ENCODE results near the gene SDK1.

Gene SDK1

DNA sequence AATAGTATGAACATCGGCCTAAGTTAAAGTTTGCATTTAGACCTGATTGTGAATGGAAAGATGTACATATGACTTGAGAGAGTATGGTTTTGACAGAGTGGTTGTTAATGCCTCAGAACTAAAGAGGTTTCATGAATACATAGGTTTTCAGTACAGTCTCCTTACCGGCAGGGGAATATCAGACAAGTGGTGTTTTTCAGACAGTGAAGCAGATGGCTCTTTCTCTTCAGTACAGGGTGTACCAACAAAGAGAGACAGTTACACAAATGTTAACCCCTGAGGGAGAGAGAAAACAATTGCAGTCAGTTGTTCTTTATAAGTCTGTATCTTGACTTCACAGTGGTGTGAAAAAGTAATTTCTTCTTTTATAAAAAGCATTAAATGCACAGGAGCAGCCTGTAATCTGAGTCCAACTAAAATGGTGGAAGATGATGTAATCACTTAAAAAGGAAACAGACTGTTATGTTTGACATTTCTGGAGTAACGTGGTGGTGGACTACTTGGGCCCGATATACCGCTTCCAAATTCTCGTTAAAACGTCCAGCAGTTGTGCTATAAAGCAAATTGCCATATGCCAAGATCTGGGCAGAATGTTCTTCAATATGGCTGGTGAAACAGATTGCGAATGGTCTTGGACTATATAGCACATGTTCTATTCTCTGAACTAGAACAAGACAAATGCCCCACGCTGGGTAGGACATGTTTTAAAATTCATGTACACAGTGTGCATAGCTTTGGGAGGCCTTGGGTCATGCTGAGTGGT, 69.2 kb downstream of the SDK1 start:
- no peaks in the 10 kb centered on the region for H3K36me3 ChIP-seq (ENCODE audit: control insufficient read depth in 5 of 5, insufficient read depth in 5 of 5, low read length in 5 of 5)
- no peak overlapping the region for H3K4me3 ChIP-seq (ENCODE audit: low read depth in 1 of 5, low read length in 5 of 5)
- H3K9me3 ChIP-seq (ENCODE audit: control insufficient read depth in 5 of 5, low read length in 5 of 5), result no peaks in the 10 kb centered on the region
- peaks cover 0 to 18% (median 0%) of the 10 kb centered on the region in 5 donors for H3K4me1 ChIP-seq (ENCODE audit: control insufficient read depth in 5 of 5, insufficient read depth in 5 of 5, low read length in 5 of 5)
- peaks cover 0 to 4% (median 0%) of the 10 kb centered on the region in 5 donors for H3K27me3 ChIP-seq (ENCODE audit: control insufficient read depth in 5 of 5, insufficient read depth in 4 of 5, low read length in 5 of 5)
- H3K27ac ChIP-seq (ENCODE audit: low read depth, low read length), result no peak overlapping the region
- no peak overlapping the region for H3K9ac ChIP-seq (ENCODE audit: low read length in 5 of 5)

DNA sequence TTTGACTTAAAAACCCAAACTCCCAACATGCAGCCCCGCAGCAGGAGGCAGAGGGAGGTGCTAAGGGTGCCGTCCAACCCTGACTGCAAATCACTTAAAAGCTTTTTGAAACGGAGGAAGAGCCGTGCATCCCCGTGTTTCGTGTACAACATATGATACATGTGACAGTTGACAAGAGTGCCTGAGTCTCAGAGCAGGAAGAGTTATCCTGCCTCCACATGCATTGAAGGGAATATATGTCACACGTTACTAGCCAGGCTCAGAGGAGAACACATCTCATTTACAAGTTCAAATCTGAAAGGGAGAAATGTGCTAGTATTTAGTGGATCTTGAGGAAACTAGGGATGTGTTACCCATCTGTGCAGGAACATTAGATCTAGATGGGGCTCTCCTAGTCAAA, 69.9 kb downstream of the SDK1 start:
- H3K9me3 ChIP-seq (ENCODE audit: control insufficient read depth in 5 of 5, low read length in 5 of 5), result no peaks in the 10 kb centered on the region
- H3K27me3 ChIP-seq (ENCODE audit: control insufficient read depth in 5 of 5, insufficient read depth in 4 of 5, low read length in 5 of 5), result peaks cover 0 to 4% (median 0%) of the 10 kb centered on the region in 5 donors
- peaks cover 0 to 18% (median 0%) of the 10 kb centered on the region in 5 donors for H3K4me1 ChIP-seq (ENCODE audit: control insufficient read depth in 5 of 5, insufficient read depth in 5 of 5, low read length in 5 of 5)
- H3K4me3 ChIP-seq (ENCODE audit: low read depth in 1 of 5, low read length in 5 of 5), result no peak overlapping the region
- H3K9ac ChIP-seq (ENCODE audit: low read length in 5 of 5), result no peak overlapping the region
- H3K36me3 ChIP-seq (ENCODE audit: control insufficient read depth in 5 of 5, insufficient read depth in 5 of 5, low read length in 5 of 5), result no peaks in the 10 kb centered on the region
- H3K27ac ChIP-seq (ENCODE audit: low read depth, low read length), result no peak overlapping the region

DNA sequence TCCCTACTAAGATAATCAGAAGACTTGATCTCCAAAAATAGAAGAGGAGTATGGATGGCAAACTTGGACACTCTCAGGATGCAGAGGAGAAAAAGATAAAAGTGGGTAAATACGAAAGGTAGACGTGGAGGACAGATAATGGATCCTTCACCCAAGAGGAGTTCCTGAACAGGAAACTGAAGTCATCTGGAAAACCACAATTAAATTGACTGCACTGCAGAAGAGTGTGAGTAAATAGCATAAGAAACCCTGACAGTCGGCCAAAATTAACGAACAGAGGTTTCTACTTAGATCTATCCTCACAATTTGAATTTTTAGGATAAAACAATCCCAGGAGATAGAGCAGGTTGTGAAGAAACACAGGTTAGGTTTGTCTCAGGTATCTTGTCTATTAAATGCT, 70.5 kb downstream of the SDK1 start:
- Histone ChIP-seq H3K4me3 (ENCODE audit: low read depth in 1 of 5, low read length in 5 of 5) (peak overlapping the region in 1 of 5 donors; percentile 2), H3K27ac (ENCODE audit: low read depth, low read length) (no peak overlapping the region), H3K36me3 (ENCODE audit: control insufficient read depth in 5 of 5, insufficient read depth in 5 of 5, low read length in 5 of 5) (no peaks in the 10 kb centered on the region), H3K4me1 (ENCODE audit: control insufficient read depth in 5 of 5, insufficient read depth in 5 of 5, low read length in 5 of 5) (peaks cover 0 to 18% (median 0%) of the 10 kb centered on the region in 5 donors), H3K9ac (ENCODE audit: low read length in 5 of 5) (peak overlapping the region in 1 of 5 donors; percentile 38), H3K9me3 (ENCODE audit: control insufficient read depth in 5 of 5, low read length in 5 of 5) (no peaks in the 10 kb centered on the region), H3K27me3 (ENCODE audit: control insufficient read depth in 5 of 5, insufficient read depth in 4 of 5, low read length in 5 of 5) (peaks cover 0 to 4% (median 0%) of the 10 kb centered on the region in 5 donors)

GRCh38 chr7:3374239-3374638, 73.2 kb downstream of the SDK1 start:
- no peak overlapping the region for H3K4me3 ChIP-seq (ENCODE audit: low read depth in 1 of 5, low read length in 5 of 5)
- H3K27me3 ChIP-seq (ENCODE audit: control insufficient read depth in 5 of 5, insufficient read depth in 4 of 5, low read length in 5 of 5), result peaks cover 0 to 4% (median 0%) of the 10 kb centered on the region in 5 donors
- no peaks in the 10 kb centered on the region for H3K9me3 ChIP-seq (ENCODE audit: control insufficient read depth in 5 of 5, low read length in 5 of 5)
- H3K9ac ChIP-seq (ENCODE audit: low read length in 5 of 5), result no peak overlapping the region
- H3K27ac ChIP-seq (ENCODE audit: low read depth, low read length), result no peak overlapping the region
- no peaks in the 10 kb centered on the region for H3K36me3 ChIP-seq (ENCODE audit: control insufficient read depth in 5 of 5, insufficient read depth in 5 of 5, low read length in 5 of 5)
- H3K4me1 ChIP-seq (ENCODE audit: control insufficient read depth in 5 of 5, insufficient read depth in 5 of 5, low read length in 5 of 5), result peaks cover 0 to 16% (median 0%) of the 10 kb centered on the region in 5 donors

DNA sequence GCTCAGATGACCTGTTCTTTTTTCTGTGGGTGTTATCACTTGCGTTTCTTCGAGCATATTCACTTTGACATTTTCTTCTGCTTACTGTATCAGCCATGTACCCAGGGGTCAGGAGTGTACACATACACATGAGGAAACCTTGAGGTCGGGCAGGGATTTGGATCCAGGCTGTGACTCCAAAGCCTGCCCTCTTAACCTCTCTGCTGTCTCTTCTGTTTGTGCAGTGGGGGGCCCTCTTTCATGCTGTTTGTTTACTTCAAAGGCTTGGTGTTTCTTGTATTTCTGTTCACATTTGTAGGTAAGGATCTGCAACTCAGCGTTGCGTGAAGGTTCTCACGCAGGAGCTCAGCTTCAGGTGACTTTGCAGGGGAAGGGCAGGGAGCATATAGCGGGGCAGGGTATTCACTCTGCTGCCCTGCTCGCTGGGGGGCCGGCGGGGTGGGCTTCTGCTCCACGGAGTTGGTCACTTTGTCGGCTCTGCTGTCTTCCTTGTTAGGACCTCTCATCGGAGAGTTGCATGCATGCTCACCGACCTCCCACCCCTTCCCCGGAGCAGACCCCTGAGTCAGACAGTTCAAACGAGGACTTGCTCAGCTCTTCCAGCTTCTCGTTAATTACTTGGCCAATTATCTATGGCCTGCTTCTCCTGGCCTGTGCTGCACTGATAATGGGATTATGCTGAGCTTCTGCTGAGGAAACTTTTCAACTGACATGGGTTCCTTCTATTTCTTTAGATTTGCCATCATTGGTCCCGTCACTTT, 77.5 kb downstream of the SDK1 start:
- H3K9me3 ChIP-seq (ENCODE audit: control insufficient read depth in 5 of 5, low read length in 5 of 5), result no peaks in the 10 kb centered on the region
- no peak overlapping the region for H3K4me3 ChIP-seq (ENCODE audit: low read depth in 1 of 5, low read length in 5 of 5)
- H3K4me1 ChIP-seq (ENCODE audit: control insufficient read depth in 5 of 5, insufficient read depth in 5 of 5, low read length in 5 of 5), result no peaks in the 10 kb centered on the region
- H3K27ac ChIP-seq (ENCODE audit: low read depth, low read length), result no peak overlapping the region
- no peaks in the 10 kb centered on the region for H3K36me3 ChIP-seq (ENCODE audit: control insufficient read depth in 5 of 5, insufficient read depth in 5 of 5, low read length in 5 of 5)
- no peaks in the 10 kb centered on the region for H3K27me3 ChIP-seq (ENCODE audit: control insufficient read depth in 5 of 5, insufficient read depth in 4 of 5, low read length in 5 of 5)
- H3K9ac ChIP-seq (ENCODE audit: low read length in 5 of 5), result no peak overlapping the region

GRCh38 chr7:3380034-3380433, 79.0 kb downstream of the SDK1 start:
- no peak overlapping the region for H3K4me3 ChIP-seq (ENCODE audit: low read depth in 1 of 5, low read length in 5 of 5)
- H3K27me3 ChIP-seq (ENCODE audit: control insufficient read depth in 5 of 5, insufficient read depth in 4 of 5, low read length in 5 of 5), result no peaks in the 10 kb centered on the region
- no peaks in the 10 kb centered on the region for H3K4me1 ChIP-seq (ENCODE audit: control insufficient read depth in 5 of 5, insufficient read depth in 5 of 5, low read length in 5 of 5)
- H3K27ac ChIP-seq (ENCODE audit: low read depth, low read length), result no peak overlapping the region
- no peaks in the 10 kb centered on the region for H3K9me3 ChIP-seq (ENCODE audit: control insufficient read depth in 5 of 5, low read length in 5 of 5)
- H3K36me3 ChIP-seq (ENCODE audit: control insufficient read depth in 5 of 5, insufficient read depth in 5 of 5, low read length in 5 of 5), result no peaks in the 10 kb centered on the region
- no peak overlapping the region for H3K9ac ChIP-seq (ENCODE audit: low read length in 5 of 5)

DNA sequence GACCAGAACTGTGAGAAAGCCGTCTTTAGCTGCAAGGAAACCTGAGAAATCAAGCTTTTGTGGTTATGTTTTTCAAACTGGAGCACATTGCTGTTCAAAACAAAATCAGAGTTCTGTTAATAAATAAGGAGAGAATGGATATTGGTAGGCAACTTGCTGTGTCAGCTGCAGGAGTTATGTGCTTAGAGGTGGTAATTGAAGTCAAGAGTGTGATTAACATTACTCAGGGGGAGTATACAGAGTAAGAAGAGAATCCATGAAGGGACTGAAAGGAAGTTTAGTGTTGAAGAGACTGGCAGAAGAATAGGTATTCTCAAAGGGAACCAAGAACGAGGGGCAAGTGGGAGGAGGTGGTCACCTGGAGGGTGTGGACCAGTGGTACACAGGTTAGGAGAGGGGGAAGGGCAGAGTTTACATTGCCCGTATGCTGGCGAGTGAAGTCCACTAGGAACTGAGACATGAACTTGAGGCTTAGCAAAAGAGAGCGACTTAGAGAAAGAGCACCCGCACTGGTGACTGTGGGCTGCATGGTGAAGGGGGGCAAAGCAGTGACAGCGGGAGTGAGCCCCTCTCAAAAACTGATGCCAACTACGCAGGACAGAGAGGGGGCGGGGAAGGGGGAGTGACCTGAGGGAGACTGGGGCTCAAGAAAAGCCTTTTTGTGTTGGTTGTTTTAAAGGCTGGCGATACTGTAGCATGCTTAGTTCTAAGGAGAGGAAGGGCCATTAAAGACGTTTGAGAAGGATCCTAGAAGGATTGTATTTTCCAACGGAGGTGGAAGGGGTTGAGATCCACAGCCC, 80.0 kb downstream of the SDK1 start:
- no peak overlapping the region for H3K4me3 ChIP-seq (ENCODE audit: low read depth in 1 of 5, low read length in 5 of 5)
- no peaks in the 10 kb centered on the region for H3K9me3 ChIP-seq (ENCODE audit: control insufficient read depth in 5 of 5, low read length in 5 of 5)
- no peak overlapping the region for H3K9ac ChIP-seq (ENCODE audit: low read length in 5 of 5)
- no peaks in the 10 kb centered on the region for H3K36me3 ChIP-seq (ENCODE audit: control insufficient read depth in 5 of 5, insufficient read depth in 5 of 5, low read length in 5 of 5)
- no peak overlapping the region for H3K27ac ChIP-seq (ENCODE audit: low read depth, low read length)
- H3K4me1 ChIP-seq (ENCODE audit: control insufficient read depth in 5 of 5, insufficient read depth in 5 of 5, low read length in 5 of 5), result no peaks in the 10 kb centered on the region
- H3K27me3 ChIP-seq (ENCODE audit: control insufficient read depth in 5 of 5, insufficient read depth in 4 of 5, low read length in 5 of 5), result no peaks in the 10 kb centered on the region

DNA sequence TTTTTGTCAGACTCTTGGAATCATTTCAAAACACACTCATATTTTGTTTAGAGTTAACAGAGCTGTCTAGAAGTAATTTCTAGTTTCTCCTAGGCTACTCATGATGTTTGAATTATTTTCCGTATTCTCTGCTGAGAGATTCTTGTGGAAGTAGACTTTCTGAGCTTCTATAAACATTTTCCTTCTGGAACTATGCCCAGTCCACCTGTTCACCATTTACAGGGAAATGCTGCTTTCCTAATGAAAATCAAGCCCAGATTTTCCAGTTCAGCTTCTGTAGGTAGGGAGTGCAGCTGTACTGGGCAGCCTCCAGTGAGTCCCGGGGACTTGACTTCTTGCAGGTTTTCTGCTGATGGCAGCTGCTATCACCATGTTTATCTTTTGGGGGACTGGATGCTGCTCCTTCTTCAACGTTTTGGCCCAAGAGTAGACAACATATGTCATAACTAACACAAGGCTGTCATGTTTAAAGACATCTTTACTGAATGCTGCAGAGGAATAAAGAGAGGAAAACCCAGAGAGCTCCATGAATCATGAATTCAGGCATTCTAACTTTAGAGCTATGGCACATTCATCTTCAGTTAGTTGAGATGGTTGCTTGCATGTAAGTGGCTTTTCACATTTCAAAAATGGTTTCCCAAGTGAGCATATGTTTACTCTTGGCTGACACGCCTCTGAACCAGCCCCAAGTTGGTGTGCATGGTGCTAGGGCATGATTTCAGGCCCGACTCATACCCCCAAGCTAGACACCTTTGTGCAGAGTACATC, 85.6 kb downstream of the SDK1 start:
- Histone ChIP-seq H3K27me3 (ENCODE audit: control insufficient read depth in 5 of 5, insufficient read depth in 4 of 5, low read length in 5 of 5) (no peaks in the 10 kb centered on the region), H3K9ac (ENCODE audit: low read length in 5 of 5) (no peak overlapping the region), H3K4me3 (ENCODE audit: low read depth in 1 of 5, low read length in 5 of 5) (no peak overlapping the region), H3K4me1 (ENCODE audit: control insufficient read depth in 5 of 5, insufficient read depth in 5 of 5, low read length in 5 of 5) (no peaks in the 10 kb centered on the region), H3K27ac (ENCODE audit: low read depth, low read length) (no peak overlapping the region), H3K36me3 (ENCODE audit: control insufficient read depth in 5 of 5, insufficient read depth in 5 of 5, low read length in 5 of 5) (no peaks in the 10 kb centered on the region), H3K9me3 (ENCODE audit: control insufficient read depth in 5 of 5, low read length in 5 of 5) (peaks cover 0 to 5% (median 0%) of the 10 kb centered on the region in 5 donors)

GRCh38 chr7:3393862-3394261, 92.8 kb downstream of the SDK1 start:
- no peaks in the 10 kb centered on the region for H3K4me1 ChIP-seq (ENCODE audit: control insufficient read depth in 5 of 5, insufficient read depth in 5 of 5, low read length in 5 of 5)
- H3K27me3 ChIP-seq (ENCODE audit: control insufficient read depth in 5 of 5, insufficient read depth in 4 of 5, low read length in 5 of 5), result no peaks in the 10 kb centered on the region
- H3K27ac ChIP-seq (ENCODE audit: low read depth, low read length), result no peak overlapping the region
- no peak overlapping the region for H3K9ac ChIP-seq (ENCODE audit: low read length in 5 of 5)
- no peaks in the 10 kb centered on the region for H3K36me3 ChIP-seq (ENCODE audit: control insufficient read depth in 5 of 5, insufficient read depth in 5 of 5, low read length in 5 of 5)
- H3K9me3 ChIP-seq (ENCODE audit: control insufficient read depth in 5 of 5, low read length in 5 of 5), result peaks cover 0 to 19% (median 11%) of the 10 kb centered on the region in 5 donors
- no peak overlapping the region for H3K4me3 ChIP-seq (ENCODE audit: low read depth in 1 of 5, low read length in 5 of 5)

Measured in subcutaneous abdominal adipose tissue (tissue), 5 donors.